MV-4-11 (cell line): ENCODE data around the gene SNAI3.

Source experiments
- DNase-seq: peaks from one replicate; lab custom pipeline; 2025; lab: John Stamatoyannopoulos, UW

The SNAI3 gene

DNA sequence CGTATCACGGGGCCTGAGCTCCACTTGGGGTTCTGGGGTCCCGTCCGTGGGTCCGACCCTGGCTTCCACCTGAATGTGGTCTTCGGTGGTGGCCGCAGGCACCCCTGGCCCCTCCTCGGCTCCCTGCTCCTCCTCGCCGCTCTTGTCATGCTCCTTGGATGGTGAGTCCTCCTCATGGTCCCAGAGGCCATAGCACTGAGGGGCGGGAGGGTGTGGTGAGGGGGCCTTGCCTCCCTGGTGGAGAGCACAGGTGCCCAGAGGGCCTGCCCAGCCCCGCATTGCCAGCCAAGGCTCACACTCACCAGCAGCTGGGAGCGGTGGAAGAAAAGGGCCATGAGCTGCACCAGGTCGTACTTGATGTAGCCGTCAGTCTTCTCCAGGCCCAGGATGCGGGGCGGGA is 34.9 kb upstream of the SNAI3 start:
- DNase-seq = no peak

DNA sequence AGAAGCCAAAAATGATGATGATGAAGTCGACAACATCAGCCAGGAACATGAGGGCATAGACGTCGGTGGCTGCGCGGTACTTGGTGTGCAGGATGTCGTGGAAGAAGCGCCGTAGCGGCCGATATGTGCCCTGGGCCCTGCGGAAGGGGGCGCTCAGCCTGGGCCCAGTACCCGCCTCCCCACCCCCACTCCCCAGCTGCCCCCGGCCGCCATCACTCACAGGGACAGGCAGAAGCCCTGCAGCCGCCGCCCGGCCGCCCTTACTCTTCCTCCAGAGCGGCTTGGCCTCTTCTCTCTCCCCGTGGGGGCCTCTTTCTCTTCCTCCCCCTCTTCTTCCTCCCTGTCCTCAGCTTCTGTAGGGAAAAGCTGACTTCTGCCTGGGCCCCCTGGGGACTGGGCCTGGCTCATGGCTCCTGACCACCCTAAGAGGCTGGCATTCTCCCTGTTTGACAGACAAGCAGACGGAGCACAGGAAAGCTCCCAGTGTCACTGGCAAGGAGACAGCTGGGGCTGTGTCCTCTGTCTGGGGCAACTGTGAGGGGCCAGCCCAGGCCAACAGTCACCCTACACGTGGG is 34.2 kb upstream of the SNAI3 start:
- DNase-seq = no peak

- no peak for DNase-seq
Observed at GRCh38 chr16:88719933-88720296, 33.6 kb upstream of the SNAI3 start.

DNA sequence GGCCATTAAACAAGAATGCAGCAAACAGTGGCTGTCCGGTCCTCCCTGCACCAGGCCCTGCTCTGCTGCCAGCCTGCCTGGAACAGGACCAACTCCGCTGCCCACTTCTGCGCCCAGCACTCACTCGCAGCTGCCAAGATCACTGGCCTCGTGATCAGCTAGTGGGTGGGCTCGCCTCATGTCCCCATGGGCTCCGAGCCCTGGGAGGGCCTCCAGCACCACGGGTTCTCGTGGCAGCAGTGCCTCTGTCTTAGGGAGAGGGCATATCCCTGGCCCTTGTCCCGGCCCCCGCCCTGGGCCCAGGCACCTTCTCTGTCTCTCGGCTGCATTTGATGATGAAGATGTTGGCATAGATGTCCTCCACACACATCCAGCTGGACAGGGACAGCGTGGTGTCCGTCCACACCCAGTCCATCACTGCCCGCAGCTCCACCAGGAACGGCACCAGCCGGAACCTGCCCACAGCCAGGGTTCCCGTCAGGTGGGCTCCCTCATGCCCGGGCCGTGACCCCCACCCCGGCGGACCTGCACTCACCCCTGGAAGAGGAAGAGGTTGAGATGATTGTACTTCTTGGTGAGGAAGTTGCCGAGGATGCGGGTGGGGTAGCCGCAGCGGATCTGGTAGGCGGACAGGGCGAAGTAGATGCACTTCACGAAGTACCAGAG is 33.1 kb upstream of the SNAI3 start:
- no peak for DNase-seq

DNA sequence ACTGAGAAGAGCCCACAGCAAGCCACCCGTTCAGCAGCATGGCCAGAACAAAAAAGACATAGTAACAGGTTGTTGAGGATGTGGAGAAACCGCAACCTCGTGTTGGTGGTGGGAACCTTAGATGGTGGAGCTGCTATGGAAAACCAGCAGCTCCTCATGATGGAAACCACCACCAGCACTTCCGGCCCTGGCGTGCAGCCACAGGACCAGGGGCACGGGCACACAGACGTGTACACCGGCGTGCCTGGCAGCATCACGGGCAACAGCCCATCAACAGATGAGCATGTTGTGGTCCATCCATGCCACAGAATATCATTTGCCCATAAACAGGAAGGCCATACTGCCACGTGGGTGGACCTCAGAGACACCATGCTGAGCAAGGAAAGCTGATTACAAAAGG is 31.9 kb upstream of the SNAI3 start:
- no peak for DNase-seq

DNA sequence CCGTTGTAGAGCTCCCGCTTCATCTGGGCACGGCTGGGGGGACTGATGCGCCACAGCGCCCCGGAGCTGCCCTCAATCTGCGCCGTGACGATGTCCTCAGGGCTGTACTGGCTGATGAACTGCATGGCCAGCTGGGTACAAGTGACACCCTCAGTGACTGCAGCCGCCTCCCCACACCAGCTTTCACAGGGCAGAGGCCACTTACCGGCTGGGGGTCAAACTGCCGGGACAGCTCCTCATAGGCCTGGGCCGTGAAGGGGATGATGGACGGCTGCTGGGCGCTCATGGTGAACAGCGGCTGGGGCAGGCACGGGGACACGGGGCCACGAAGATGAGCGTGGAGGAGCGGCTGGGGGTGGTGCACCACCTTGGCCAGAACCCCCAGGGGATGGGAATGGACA is 30.3 kb upstream of the SNAI3 start:
- DNase-seq = no peak

DNA sequence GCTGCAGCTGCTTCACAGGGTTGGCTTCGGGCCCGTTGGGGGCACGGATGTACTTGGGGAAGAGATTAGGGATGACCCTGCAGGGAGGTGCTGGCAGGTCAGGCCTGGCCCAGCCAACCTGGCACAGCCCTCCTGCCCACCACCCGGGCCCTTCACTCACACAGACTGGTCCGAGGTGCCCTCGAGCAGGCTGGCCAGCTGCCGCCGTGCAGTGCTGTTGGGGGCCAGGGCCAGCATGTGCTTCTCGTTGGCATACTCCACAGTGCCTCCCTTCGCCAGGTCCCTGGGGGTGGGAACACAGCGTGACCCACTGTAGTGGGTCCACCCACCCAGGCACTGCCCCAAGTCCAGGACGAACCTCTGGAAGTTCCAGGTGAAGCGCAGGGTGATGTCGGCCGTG is 29.9 kb upstream of the SNAI3 start:
- no peak for DNase-seq

- no peak for DNase-seq
Observed at GRCh38 chr16:88715312-88716190, 29.2 kb upstream of the SNAI3 start.

DNA sequence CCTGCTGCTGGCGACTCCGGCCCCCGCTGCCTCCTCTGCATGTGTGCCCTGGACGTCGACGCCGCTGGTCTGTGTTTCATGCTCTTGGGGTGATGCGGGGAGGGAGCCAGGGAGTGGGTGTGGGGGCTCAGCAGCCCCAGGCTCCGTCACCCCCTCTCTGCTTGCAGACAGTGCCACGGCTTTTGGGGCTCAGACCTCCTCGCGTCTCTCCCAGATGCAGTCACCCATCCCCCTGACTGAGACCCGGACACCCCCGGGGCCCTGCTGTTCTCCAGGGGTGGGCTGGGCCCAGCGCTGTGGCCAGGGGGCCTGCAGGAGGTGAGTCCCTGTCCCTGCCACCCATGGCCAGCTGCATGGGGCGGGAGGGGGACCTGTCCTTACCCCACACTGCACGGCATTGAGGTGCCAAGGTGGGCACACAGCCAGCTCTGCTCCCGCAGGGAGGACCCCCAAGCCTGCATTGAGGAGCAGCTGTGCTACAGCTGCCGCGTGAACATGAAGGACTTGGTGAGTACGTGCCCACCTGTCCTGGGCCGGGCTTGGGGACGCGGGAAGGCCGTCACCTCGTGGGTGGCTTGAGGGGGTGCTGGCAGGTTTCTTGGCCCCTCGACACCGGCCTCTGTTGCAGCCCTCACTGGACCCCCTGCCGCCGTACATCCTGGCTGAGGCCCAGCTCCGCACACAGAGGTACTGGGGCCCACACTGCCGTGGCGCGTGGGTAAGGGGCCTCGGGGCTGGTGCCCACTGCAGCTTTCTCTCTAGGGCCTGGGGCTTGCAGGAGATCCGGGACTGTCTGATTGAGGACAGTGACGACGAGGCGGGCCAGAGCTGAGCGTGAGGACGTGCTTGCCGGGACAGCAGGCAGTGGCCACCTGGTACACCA is 28.4 kb upstream of the SNAI3 start:
- no peak for DNase-seq

- DNase-seq = no peak
Observed at GRCh38 chr16:88713568-88714419, 27.5 kb upstream of the SNAI3 start.

DNA sequence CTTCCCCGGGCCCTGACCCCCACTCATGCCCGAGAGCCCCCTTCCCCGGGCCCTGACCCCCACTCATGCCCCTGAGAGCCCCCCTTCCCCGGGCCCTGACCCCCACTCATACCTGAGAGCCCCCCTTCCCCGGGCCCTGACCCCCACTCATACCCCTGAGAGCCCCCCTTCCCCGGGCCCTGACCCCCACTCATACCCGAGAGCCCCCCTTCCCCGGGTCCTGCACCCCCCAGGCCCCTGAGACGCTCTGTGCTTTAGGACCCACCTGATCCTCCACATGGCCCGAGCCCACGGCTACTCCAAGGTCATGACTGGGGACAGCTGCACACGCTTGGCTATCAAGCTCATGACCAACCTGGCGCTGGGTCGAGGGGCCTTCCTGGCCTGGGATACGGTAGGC is 26.7 kb upstream of the SNAI3 start:
- no peak for DNase-seq

- DNase-seq = no peak
Observed at GRCh38 chr16:88712362-88712979, 26.2 kb upstream of the SNAI3 start.

DNA sequence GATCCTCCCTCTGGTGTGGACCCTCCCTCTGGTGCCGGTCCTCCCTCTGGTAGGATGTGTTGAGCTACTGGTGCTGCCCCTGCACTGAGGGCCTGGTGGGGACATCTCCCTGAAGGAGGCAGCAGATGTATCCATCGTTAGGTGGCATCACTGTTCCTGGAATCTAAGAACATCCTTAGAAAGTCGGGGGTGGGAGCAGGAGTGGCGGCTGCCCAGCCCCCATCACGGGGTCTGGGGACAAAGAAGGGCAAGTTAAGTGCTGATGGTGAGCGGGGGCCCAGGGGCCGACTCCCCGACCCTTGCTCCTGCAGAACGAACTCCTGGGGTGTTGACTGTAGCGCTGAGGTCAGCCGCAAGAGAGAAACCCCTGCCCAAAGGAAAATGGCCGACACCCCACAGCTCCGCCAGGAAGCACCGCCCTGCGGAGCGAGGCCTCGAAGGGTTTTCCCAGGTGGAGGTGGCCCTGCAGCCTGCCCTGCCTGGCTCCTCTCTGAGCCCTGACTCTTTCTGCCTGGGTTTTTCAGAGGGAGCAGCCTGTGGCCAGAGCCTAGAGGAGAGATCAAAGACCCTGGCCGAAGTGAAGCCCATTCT is 25.5 kb upstream of the SNAI3 start:
- no peak for DNase-seq

DNA sequence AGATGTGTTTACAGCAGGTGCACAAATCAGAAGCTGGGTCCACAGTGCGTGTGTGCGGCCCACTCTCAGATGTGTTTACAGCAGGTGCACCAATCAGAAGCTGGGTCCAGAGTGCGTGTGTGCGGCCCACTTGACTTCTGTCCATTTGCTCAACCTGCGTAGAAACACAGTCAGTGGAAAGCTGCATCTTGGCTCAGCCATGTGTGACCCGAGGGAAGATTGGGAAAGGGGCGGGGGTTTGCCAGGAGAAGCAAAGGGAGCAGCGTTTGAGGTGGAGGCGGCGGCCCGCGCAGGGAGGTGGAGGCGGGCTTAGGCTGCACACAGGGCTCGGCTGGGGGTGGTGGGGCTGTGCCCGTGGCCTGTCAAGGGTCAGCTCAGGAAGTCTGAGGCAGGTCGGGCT is 24.2 kb upstream of the SNAI3 start:
- DNase-seq = no peak

DNA sequence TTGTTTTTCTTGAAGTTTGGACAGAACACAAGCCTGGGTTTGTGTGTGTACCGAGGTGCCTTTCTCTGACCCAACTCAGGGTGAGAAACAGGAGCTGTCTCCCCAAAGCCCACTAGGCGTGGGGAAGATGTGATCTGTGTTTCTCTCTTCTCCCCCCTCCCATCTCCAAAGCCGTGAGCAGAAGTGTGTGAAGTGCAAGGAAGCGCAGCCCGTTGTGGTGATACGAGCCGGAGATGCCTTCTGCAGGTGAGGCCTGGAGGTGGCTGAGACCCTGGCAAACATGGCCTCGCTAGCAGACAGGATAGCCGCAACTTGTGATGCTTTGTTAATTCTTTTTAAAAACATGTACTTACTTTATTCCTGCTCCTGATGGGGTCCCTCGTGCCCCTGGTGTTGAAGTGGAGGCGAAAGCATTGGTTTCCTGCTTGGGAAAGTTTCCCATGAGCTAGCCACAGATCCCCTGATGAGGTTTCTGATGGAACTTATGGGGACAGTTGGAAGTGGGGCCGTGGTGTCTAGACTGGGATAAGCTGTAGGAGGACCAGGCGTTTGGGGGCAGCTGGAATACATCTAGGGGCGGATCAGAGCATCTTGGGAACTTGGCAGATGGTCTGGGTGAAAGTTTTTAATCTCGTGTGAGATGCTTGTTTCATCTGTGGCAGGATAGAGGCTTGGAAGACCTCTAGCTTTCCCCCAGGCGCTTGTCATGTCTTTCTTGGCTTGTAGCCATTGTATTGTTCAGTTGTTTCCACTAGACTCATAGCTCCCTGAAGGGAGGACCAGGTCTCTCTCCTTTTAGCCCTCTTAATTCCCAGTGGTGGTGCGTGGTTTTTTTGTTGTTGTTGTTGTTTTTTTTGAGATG is 20.9 kb upstream of the SNAI3 start:
- no peak for DNase-seq

- peak; percentile 71 for DNase-seq
Observed at GRCh38 chr16:88706229-88706964, 20.1 kb upstream of the SNAI3 start, which contains the start of the genes CTU2 and RNF166. Gene CTU2, plus strand, starts transcription at chr16:88706503. Its CDS starts 28 bp downstream, at chr16:88706531. Gene RNF166, minus strand, starts transcription at chr16:88706408. Its CDS starts 83 bp downstream, at chr16:88706325.

GRCh38 chr16:88705801-88706228 is 19.5 kb upstream of the SNAI3 start:
- no peak for DNase-seq

- peak; percentile 84 for DNase-seq
Observed at GRCh38 chr16:88705076-88705684, 18.9 kb upstream of the SNAI3 start.
